Prostate gland (tissue), 2 donors: ENCODE measurements around the gene GUCA2A. TPM values are rescaled to one million over a fixed set of nuclear protein-coding genes. Genes with fewer than 3 reads are reported as not detected.

ENCODE experiments used
- DNase-seq: peaks from one replicate; pipeline ENCODE4 v3.0.0-alpha.2; 2019; ENCODE audit warnings: low spot score
- H3K27ac ChIP-seq, 2 donors: fragments of 200-600 bp; sonication (generic); 2 replicates each; pipeline ENCODE4 v1.5.1; 2017 to 2019
- H3K27me3 ChIP-seq: fragments of 200-600 bp; sonication (generic); replicated peaks from 2 replicates; pipeline ENCODE4 v1.5.1; 2019; ENCODE audit not compliant: insufficient read depth
- H3K36me3 ChIP-seq, 2 donors: fragments of 200-600 bp; sonication (generic); 1 replicate in 1 of 2; 2 replicates in 1 of 2; pipeline versions ENCODE4 v1.5.1 to v1.8.1; 2017 to 2019
- H3K4me1 ChIP-seq: fragments of 200-600 bp; sonication (generic); replicated peaks from 2 replicates; pipeline ENCODE4 v1.5.1; 2019
- H3K4me3 ChIP-seq, 2 donors: fragments of 200-600 bp; sonication (generic); 2 replicates each; pipeline ENCODE4 v1.5.1; 2017 to 2019
- H3K9me3 ChIP-seq: fragments of 200-600 bp; sonication (generic); 2 replicates; pipeline ENCODE4 v1.5.1; 2017
- POLR2A ChIP-seq: fragments of 450-650 bp; IDR thresholded peaks from one replicate; pipeline ENCODE4 v1.6.1; 2016; ENCODE audit warnings: antibody characterized with exemption, mild to moderate bottlenecking
- POLR2AphosphoS5 ChIP-seq: sonication (generic); formaldehyde crosslinking; IDR thresholded peaks from one replicate; pipeline ENCODE4 v1.6.1; 2017; ENCODE audit warnings: antibody characterized with exemption
- WGBS: methylation state at CpG from one replicate; pipeline ENCODE4 v1.1.5; 2018; 5-methylcytosine and 5-hydroxymethylcytosine counted together
- intact Hi-C: fragments of 100-400 bp; cut with DNase I; formaldehyde crosslinking; loops from one replicate; pipeline ENCODE4 v1.14.2; 2022
- total RNA-seq, 2 donors: library from RNA; depleted of rRNA; stranded (reverse); fragments of >200 nt; gene quantifications; one replicate each; pipeline ENCODE4 v1.1.0, GENCODE V29; 2016
- TF ChIP-seq, protein P1 (sequence below), 4 experiments: fragments of 200-600 bp in 2 of 4; fragments of 450-650 bp in 2 of 4; sonication (generic) in 2 of 4; IDR thresholded peaks; 1 replicate in 3 of 4; 2 replicates in 1 of 4; pipeline ENCODE4 v1.5.1; 2016 to 2019; ENCODE audit warnings: antibody characterized with exemption in 4 of 4, mild to moderate bottlenecking in 2 of 4, moderate library complexity in 2 of 4

GUCA2A gene
- total RNA-seq, 2 donors from 2014 or later, result not detected

DNA sequence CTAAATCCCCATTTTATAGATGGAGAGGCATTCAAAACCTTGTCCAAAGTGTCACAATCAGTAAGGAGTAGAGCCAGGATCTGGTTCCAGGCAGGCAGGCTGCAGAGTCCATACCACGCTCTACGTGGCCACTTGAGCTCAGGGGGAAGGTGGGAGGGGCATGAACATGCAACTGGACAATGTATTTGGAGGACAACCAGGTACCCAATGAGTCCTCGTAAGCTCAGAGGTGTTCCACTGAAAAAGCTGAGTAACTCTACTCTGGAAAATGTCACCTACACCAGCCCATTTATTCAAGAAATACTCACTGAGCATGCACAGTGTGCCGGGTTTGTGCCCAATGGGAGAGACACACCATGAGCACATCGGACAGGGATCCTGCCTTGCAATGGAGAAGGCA lies 22.6 kb downstream of the GUCA2A start:
- no peaks in the 10 kb centered on the region for H3K27me3 ChIP-seq
- TF ChIP-seq POLR2AphosphoS5 (no peak), POLR2A (no peak)
- TF ChIP-seq, protein P1, sequence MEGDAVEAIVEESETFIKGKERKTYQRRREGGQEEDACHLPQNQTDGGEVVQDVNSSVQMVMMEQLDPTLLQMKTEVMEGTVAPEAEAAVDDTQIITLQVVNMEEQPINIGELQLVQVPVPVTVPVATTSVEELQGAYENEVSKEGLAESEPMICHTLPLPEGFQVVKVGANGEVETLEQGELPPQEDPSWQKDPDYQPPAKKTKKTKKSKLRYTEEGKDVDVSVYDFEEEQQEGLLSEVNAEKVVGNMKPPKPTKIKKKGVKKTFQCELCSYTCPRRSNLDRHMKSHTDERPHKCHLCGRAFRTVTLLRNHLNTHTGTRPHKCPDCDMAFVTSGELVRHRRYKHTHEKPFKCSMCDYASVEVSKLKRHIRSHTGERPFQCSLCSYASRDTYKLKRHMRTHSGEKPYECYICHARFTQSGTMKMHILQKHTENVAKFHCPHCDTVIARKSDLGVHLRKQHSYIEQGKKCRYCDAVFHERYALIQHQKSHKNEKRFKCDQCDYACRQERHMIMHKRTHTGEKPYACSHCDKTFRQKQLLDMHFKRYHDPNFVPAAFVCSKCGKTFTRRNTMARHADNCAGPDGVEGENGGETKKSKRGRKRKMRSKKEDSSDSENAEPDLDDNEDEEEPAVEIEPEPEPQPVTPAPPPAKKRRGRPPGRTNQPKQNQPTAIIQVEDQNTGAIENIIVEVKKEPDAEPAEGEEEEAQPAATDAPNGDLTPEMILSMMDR (IDR thresholded peaks at IDR 0.05), result no peak
- no peaks in the 10 kb centered on the region for H3K36me3 ChIP-seq
- no peak overlapping the region for H3K27ac ChIP-seq
- WGBS, result 81% methylated on average over 5 of the region's 5 CpGs
- no peak overlapping the region for H3K4me3 ChIP-seq
- intact Hi-C loops, result no loop called here
- no peak for DNase-seq
- no peaks in the 10 kb centered on the region for H3K4me1 ChIP-seq
- H3K9me3 ChIP-seq, result no peaks in the 10 kb centered on the region

DNA sequence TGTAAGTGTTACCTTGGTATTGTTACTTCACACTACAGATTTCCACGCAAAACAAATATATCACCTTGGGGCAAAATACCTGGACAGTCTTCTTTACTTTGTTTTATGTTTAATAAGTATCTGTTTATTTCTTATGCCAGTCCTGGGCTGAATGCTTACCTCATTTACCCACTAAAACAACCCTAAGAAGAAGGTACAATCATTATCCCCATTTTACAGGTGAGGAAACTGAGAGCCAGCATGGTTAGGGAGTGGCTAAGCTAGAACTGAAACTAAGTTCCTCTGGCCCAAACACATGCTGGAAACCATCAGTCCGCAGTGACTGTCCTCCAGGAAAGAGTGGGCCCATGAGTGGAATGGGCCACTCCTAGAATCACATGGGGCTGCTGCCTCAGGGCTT lies 24.4 kb downstream of the GUCA2A start:
- Histone ChIP-seq H3K4me1 (no peaks in the 10 kb centered on the region), H3K9me3 (no peaks in the 10 kb centered on the region), H3K4me3 (no peak overlapping the region), H3K27me3 (no peaks in the 10 kb centered on the region), H3K27ac (no peak overlapping the region), H3K36me3 (no peaks in the 10 kb centered on the region)
- no peak for DNase-seq
- intact Hi-C loops, result no loop called here
- TF ChIP-seq POLR2A, result no peak
- no peak for TF ChIP-seq POLR2AphosphoS5
- TF ChIP-seq, protein P1 (IDR thresholded peaks at IDR 0.05), result no peak
- WGBS, result 100% methylated on average over 2 of the region's 2 CpGs

DNA sequence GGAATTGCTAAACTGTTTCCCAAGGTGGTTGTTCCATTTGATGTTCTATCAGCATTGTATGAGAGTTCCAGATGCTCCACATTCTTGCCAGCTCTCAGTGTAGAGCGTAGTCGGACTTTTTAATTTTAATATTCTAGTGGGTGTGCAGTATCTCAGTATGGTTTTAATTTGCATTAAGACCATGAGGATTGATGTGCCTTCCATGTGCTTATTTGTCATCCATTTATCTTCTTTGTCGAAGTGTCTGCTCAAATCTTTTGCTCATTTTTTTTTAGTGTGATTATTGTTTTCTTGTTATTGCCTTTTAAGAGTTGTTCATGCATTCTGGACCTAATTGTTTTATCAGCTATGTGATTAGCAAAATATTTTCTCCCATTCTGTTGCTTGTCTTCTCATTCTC lies 25.1 kb downstream of the GUCA2A start:
- Histone ChIP-seq H3K36me3 (no peaks in the 10 kb centered on the region), H3K4me3 (no peak overlapping the region), H3K4me1 (no peaks in the 10 kb centered on the region), H3K27me3 (no peaks in the 10 kb centered on the region), H3K27ac (no peak overlapping the region), H3K9me3 (no peaks in the 10 kb centered on the region)
- TF ChIP-seq, protein P1 (IDR thresholded peaks at IDR 0.05), result no peak
- no peak for TF ChIP-seq POLR2A
- no peak for TF ChIP-seq POLR2AphosphoS5
- WGBS, result 96% methylated on average over 3 of the region's 3 CpGs
- intact Hi-C loops, result no loop called here
- DNase-seq, result no peak

DNA sequence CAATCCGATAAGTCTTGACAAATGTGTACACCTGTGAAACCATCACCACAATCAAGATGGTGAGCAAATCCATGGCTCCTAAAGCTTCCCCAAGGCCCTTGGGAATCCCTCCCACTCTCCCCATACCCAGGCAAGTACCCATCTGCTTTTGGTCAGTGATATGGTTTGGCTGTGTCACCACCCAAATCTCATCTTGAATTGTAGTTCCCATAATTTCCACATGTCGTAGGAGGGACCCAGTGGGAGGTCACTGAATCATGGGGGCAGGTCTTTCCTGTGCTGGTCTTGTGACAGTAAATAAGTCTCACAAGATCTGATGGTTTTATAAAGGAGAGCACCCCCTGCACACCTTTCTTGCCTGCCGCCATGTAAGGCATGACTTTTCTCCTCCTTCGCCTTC lies 26.0 kb downstream of the GUCA2A start:
- intact Hi-C loops, result no loop called here
- 97% methylated on average over 4 of the region's 4 CpGs for WGBS
- TF ChIP-seq, protein P1 (IDR thresholded peaks at IDR 0.05), result no peak
- no peak for TF ChIP-seq POLR2A
- TF ChIP-seq POLR2AphosphoS5, result no peak
- H3K9me3 ChIP-seq, result no peaks in the 10 kb centered on the region
- H3K27me3 ChIP-seq, result no peaks in the 10 kb centered on the region
- no peaks in the 10 kb centered on the region for H3K36me3 ChIP-seq
- no peaks in the 10 kb centered on the region for H3K4me1 ChIP-seq
- DNase-seq, result no peak
- no peak overlapping the region for H3K27ac ChIP-seq
- H3K4me3 ChIP-seq, result no peak overlapping the region

DNA sequence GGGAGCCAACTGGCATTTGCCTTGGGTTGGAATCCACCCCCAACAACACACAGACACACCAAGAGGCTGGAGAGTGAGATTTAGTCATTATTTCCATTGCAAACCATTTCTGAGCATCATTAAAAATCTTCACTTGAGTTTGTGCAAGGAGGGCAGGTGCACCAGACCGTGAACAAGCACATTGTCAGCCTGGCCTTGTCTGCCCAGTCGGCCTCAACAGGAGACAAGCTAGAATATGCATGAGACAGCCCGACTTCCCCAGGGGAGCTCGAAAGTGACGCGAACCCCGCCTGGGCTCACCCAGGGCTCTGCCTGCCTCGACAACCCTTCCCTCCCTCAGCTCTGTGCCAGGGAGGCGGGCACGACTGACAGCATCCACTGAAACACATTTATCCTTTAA lies 26.8 kb downstream of the GUCA2A start:
- 55% methylated on average over 10 of the region's 10 CpGs for WGBS
- no peaks in the 10 kb centered on the region for H3K9me3 ChIP-seq
- no peaks in the 10 kb centered on the region for H3K27me3 ChIP-seq
- TF ChIP-seq POLR2A, result no peak
- TF ChIP-seq, protein P1 (IDR thresholded peaks at IDR 0.05), result no peak
- TF ChIP-seq POLR2AphosphoS5, result no peak
- no peak overlapping the region for H3K27ac ChIP-seq
- no peak overlapping the region for H3K4me3 ChIP-seq
- no peak for DNase-seq
- H3K4me1 ChIP-seq, result no peaks in the 10 kb centered on the region
- intact Hi-C loops, result no loop called here
- no peaks in the 10 kb centered on the region for H3K36me3 ChIP-seq
